GM11168 (cell line): Measurements from ENCODE around the gene MAEA.
"Not testable (repeated sequence)": the region's sequence is repeated elsewhere in the genome, so short reads cannot be mapped to it uniquely, and the experiment has no call there.

Source experiments
- in situ Hi-C: fragments of 300-500 bp; cut with MboI; formaldehyde crosslinking; loops from one replicate; pipeline ENCODE4 v1.12.0; 2022; ENCODE audit warnings: low sequenced_read_pairs; ENCODE audit not compliant: unreplicated experiment

The MAEA gene

GRCh38 chr4:1317177-1318045 is 27.7 kb downstream of the MAEA start:
- in situ Hi-C loops, result no loop called here

GRCh38 chr4:1318046-1318375 is 28.3 kb downstream of the MAEA start:
- in situ Hi-C loops, result no loop called here

DNA sequence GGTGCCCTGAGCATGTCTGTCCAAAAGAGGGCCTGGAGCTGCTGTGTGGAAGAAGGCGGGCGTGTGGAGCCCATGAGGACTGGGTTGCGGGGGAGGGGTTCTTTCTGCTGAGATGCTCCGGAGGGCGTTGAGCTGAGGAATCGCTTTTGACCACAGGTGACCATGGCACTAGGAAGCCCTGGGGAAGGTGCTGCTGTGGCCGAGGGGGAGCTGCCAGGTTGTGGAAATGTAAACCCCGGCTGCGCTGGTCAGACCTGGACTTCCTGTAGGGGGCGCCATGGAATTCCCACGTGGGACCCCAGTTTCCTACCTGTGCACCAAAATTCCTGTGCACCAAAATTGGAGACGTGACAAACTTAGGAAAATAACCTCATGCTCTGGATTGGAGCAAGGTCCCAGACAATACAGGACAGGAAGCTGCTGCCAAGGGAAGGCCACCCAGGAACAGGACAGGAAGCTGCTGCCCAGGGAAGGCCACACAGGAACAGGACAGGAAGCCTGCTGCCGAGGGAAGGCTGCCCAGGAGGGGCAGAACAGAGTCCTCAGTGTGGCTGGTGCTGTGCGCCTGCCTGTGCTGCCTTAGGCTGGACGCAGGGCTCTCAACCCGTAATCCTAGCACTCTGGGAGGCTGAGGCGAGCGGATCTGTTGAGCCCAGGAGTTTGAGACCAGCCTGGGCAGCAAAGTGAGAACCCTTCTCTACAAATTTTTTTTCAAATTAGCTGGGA is 29.0 kb downstream of the MAEA start:
- in situ Hi-C loops, result no loop called here

GRCh38 chr4:1321486-1321885 is 31.8 kb downstream of the MAEA start:
- in situ Hi-C loops, result no loop called here

DNA sequence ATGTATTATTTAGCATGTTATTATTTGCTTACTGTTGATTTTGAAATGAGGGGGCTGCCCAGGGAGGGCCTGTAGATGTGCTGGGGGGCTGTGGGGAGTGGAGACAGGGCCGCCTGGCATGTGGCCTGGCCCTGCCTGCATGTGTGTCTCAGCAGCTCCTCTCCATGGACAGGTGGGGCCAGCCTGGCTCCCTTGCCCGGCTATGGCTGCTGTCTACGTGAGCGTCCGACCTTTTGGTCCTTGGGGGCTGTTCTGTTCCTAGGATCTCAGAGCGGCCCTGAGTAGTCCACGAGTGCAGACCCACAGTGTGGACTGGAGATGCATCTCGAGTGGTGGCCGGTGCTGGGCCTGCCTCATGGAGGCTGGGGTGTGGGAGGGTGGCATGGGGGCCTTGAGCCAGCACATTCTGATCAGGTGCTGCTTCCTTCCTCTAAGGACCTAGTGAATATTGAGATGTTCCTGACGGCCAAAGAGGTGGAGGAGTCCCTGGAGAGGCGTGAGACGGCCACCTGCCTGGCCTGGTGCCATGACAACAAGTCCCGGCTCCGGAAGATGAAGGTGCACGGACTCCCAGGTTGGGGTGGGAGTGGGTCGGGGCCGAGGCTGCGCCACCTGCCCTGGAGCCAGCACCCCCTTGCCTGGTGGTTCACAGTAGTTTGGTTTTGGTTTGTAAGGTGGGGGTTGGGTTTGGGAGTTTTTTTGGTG is 32.4 kb downstream of the MAEA start:
- in situ Hi-C loops, result no loop called here

- in situ Hi-C loops, result no loop called here
Observed at GRCh38 chr4:1323280-1323634, 33.6 kb downstream of the MAEA start.

GRCh38 chr4:1323635-1324442 is 34.1 kb downstream of the MAEA start:
- in situ Hi-C loops, result no loop called here

DNA sequence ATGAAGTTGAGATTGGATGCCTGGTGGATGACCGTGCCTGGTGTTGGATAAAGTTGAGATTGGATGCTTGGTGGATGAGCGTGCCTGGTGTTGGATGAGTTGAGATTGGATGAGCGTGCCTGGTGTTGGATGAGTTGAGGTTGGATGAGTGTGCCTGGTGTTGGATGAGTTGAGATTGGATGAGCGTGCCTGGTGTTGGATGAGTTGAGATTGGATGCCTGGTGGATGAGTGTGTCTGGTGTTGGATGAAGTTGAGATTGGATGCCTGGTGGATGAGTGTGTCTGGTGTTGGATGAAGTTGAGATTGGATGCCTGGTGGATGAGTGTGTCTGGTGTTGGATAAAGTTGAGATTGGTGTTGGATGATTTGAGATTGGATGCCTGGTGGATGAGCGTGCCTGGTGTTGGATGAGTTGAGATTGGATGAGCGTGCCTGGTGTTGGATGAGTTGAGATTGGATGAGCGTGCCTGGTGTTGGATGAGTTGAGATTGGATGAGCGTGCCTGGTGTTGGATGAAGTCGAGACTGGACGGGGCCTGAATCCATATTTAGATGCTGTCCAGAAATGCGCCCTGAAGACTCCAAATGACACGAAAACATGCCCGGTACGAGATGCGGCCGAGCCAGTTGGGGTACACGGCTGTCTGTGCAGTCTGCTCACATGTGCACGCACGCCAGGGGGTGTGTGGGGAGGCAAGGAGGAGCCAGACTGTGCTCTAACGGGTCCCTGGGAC is 34.9 kb downstream of the MAEA start:
- in situ Hi-C loops, result not testable (repeated sequence)

GRCh38 chr4:1325176-1325480 is 35.4 kb downstream of the MAEA start:
- in situ Hi-C loops, result no loop called here

DNA sequence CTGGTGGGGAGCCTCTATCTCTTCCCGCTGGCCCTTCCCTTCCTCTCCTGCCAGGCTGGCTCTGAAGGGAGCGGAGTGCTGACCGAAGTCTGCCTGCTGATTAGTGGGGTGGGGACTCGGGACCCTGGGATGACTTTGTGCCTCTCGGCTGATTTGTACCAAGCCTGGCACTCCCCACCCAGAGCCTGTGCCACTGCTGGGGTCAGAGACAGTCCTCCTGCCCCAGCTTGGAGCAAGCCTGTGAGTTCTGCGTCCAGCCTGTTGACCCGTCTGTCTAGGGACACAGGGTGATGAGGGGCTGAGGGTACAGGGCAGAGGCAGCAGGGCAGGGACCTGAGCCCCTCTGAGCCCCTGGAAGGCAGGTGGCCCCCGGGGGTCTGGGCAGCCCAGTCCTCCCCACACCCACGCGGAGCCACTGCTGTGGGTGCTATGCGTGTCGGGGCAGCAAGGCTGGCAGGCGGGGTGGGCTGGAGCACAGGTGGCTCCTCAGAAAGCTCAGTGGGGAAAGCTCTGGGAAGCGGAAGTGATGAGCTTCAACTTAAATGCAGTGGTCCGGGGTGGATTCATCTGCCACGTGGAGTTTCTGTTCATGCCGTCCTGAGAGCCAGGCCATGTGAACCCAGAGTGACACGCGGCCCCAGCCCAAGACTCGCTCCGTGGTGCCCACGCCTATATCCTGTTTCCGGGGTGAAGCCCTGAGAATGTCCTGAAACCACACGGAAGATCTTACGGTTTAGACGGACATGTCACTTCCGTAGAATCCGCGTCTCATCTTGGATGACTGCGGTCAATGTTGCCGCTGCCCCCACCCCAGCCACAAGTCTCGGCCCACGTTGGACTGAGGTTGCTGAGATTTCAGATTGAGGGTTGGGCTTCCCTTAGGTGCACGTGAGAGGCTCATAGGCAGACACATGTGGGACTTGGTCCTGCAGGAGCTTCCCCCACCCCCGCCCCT is 36.3 kb downstream of the MAEA start:
- in situ Hi-C loops, result no loop called here

DNA sequence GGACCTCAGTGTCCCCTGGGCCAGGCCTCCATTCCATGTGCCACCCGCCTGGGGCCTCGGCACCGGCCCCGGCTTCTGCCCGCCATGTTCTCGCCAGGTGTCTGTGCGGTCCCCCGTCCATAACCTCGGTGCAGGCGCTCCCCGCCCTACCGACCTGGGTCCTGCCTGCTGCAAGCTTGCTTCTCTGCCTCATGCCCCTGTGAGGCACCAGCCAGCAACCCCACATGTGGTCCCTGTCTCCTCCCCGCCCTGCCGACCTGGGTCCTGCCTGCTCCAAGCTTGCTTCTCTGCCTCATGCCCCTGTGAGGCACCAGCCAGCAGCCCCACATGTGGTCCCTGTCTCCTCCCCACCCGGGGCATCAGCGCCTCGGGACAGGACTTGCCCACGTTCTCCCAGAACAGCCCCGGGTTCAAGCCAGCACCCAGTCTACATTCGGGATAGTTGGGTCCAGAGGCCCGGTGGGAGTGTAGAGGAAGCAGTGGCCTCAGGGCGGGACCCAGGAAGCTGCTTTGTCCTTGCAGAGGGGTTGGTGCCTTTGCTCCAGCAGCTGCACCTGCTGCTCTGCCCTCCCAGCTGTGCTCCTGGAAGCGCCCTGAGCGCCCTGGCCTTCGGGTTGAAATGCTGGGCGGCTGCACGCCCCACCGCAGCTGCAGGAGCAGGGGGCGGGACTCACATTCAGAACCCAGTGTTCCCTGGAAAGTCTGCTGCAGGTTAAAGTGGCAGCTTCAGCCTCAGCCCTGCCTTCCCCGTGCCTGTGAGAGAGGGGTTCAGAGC is 37.2 kb downstream of the MAEA start:
- in situ Hi-C loops, result no loop called here

DNA sequence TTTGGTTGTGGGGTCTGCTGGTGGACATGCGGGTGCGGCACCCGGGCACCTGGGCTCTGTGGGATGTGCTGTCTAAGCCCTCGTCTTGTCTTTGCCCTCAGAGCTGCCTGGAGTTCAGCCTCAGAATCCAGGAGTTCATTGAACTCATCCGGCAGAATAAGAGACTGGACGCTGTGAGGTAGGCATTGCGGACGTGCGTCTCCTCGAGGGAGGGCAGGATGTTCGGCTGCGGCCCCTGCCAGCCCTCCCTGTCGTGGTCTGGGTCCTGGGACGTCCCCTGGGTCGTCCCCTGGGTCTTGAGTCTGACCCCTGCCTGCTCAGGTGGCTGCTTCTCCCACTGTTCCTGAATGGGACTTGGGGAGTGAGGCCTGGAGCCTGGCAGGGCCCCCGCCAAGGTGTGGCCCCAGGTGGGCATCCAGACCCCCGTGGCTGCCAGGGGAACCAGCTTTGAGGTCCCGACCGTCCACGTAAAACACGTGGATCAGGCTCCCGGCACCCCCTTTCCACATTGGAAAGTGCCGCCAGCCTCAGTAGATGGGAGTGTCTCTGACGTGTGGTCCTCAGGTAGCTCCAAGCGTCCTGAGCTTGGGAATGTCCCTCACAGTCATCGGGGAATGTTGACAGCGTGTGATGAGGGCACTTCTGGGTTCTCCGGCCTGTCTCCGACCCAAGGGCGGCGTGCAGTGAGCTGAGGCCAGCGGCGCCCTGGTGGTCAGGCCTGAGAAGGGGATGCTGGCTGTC is 38.0 kb downstream of the MAEA start:
- in situ Hi-C loops, result no loop called here

- in situ Hi-C loops, result no loop called here
Observed at GRCh38 chr4:1328267-1329155, 38.8 kb downstream of the MAEA start.

DNA sequence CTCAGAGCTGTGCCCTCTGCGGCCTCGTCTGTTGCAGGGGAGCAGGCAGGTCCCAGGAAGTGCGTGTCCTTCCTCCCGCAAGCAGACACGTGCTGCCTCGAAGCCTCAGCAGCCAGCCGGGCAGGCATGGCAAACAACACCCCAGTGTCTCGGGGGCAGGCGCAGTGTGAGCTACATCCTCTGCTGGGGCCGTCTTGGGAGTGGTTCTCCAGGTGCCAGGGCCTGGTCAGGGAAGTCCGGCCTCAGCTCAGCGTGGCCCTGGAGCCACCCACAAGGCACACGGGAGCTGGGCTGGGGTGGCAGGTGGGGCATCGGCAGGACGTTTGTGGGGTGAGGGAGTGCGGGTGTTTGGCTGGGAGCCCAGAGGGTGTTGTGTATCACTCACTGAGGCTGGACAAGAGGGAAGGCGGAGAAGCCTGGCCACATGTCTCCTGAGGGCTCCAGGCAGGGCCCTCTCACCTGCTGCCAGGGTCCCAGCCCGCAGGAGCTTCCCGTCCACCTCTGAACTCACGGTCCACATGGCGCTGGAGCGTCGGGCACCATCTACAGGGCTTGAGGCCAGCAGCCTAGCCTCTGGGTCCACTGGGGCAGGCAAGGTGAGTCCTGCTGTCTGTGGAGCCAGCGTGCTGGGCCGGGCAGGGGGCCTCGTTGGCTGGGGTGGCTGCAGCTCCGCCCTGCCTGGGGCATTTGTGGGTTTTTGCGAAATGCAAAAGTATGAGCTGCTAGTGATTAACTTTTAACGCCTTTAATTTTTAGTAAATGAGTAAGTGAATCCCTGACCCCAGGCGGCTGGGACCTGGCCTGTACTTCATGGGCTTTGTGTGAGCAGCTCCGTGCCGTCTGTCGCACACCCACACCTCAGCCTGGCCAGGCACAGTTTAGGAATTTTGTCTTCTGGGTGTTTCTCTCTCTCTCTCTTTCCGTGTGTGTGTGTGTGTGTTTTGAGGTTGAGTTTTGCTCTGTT is 40.0 kb downstream of the MAEA start:
- in situ Hi-C loops, result no loop called here
